Non-pigmented ciliary epithelial cell (primary cell): ENCODE data around the gene FOXA1.
A peak's percentile ranks its signal among the peaks of the same experiment; 100 is the strongest.

Experiments
- DNase-seq: peaks from one replicate; pipeline ENCODE4 v3.0.0-alpha.2; 2010; ENCODE audit warnings: low read depth

The FOXA1 gene

GRCh38 chr14:37602605-37603453, 7.8 kb upstream of the FOXA1 start:
- no peak for DNase-seq

- DNase-seq: no peak
Measured at GRCh38 chr14:37601865-37602264, 6.8 kb upstream of the FOXA1 start.

- no peak for DNase-seq
Measured at GRCh38 chr14:37600880-37601741, 6.1 kb upstream of the FOXA1 start.

GRCh38 chr14:37599507-37600368, 4.7 kb upstream of the FOXA1 start:
- DNase-seq: no peak

GRCh38 chr14:37598747-37599506, 3.9 kb upstream of the FOXA1 start:
- DNase-seq: no peak

- no peak for DNase-seq
Measured at GRCh38 chr14:37597914-37598746, 3.1 kb upstream of the FOXA1 start.

GRCh38 chr14:37597538-37597913, 2.5 kb upstream of the FOXA1 start:
- no peak for DNase-seq

- DNase-seq: no peak
Measured at GRCh38 chr14:37596790-37597472, 1.9 kb upstream of the FOXA1 start.

- DNase-seq: no peak
Measured at GRCh38 chr14:37595809-37596621, 966 bp upstream of the FOXA1 start.

- peak; percentile 31 for DNase-seq
Measured at GRCh38 chr14:37594238-37594970, 645 bp downstream of the FOXA1 start.

GRCh38 chr14:37593511-37594237, 1.4 kb downstream of the FOXA1 start:
- no peak for DNase-seq

GRCh38 chr14:37592482-37593408, 2.3 kb downstream of the FOXA1 start:
- DNase-seq: no peak

- DNase-seq: no peak
Measured at GRCh38 chr14:37591941-37592481, 3.0 kb downstream of the FOXA1 start.

GRCh38 chr14:37591311-37591940, 3.6 kb downstream of the FOXA1 start:
- no peak for DNase-seq

- no peak for DNase-seq
Measured at GRCh38 chr14:37590428-37591139, 4.5 kb downstream of the FOXA1 start.
